Inflammatory macrophage (primary cell): ENCODE results near the gene FOXP4.

Experiments used
- DNase-seq, 2 donors: peaks; one replicate each; pipeline ENCODE4 v3.0.0-alpha.2; 2020 to 2022

Gene FOXP4

DNA sequence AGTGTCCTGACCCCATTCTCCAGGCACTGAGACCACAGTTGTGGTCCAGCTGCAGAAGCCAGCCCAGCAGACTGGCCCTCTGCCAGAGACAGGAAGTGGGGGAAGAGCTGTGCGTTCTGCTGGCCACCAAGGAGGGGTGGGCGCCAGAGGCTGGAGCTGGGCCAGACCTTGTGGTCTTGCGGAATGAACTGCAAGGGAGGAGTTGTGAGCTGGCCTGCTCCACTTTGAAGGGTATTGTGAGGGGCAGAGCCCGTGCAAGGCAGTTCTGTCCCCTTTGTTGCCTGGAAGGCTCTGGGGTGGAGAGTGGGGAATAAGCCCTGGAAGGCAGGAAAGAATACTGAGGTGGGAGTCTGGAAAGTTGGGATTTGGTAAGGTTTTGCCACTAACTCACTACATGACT, 88.5 kb downstream of the FOXP4 start:
- no peak for DNase-seq

GRCh38 chr6:41635365-41635764, 89.2 kb downstream of the FOXP4 start:
- no peak for DNase-seq

DNA sequence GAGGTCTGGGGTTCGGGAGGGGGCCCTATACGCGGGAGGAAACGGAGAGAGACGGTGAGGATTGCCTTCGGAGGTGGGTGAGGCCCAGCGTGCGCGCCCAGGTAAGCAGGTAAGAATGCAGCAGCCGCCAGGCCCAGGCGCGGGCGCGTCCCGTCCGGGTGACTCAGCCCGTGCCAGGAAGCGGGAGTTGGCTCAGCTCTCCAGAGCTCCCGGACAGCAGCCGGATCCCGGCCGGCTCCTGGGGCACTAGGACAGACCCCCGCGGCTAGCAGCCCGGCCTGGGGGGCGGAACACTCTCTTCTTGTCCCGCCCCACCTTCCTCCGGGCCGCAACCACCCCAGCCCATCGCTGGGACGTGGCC, 90.6 kb downstream of the FOXP4 start:
- no peak for DNase-seq

GRCh38 chr6:41637194-41638001, 91.2 kb downstream of the FOXP4 start:
- no peak for DNase-seq

DNA sequence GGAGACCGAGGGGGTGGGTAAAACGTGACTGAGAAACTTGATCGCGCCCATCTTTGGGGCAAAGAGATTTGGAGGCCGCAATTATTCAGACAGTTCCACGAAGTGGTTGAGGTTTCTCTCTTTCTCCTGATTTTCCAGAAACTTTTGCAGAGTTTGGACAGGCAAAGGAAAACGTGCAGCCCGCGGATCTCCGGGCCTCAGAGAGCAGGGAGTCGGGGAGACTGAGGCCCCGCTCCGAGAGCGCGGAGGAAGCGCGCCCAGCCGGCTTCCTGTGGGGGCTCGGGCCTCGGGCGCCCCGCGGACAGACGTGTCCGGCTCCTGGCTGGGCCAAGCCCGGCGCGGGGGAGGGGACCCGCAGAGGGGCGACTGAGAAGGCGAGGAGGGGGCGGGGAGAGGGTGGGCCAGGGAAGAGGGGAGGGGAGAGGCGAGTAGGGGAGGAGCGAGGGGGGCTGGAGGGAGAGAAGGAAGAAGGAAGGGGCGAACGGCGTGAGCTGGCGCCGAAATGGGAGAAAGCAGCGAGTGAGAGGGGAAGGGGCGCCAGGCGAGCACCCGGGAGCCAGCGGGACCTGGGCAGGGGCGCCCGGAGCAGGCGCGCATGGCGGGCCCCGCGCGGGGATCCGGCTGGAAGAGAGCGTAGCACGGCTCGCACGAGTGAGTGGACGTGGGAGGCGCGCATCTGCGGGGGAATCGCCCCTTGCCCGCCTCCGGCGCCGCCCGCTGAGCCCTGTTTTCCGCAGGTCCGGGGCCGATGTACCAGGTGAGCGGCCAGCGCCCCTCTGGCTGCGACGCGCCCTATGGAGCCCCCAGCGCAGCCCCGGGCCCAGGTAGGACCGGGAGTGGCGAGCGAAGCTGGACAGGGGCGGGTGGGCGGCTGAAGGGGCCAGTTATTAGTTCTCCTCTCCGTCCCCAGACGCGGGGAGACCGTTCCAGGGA, 92.1 kb downstream of the FOXP4 start, which contains the start of gene MDFI:
Gene MDFI, plus strand, starts transcription at position 467 of the 933 bp plus-strand sequence. Its CDS starts 282 bp downstream, at position 749.
- no peak for DNase-seq

DNA sequence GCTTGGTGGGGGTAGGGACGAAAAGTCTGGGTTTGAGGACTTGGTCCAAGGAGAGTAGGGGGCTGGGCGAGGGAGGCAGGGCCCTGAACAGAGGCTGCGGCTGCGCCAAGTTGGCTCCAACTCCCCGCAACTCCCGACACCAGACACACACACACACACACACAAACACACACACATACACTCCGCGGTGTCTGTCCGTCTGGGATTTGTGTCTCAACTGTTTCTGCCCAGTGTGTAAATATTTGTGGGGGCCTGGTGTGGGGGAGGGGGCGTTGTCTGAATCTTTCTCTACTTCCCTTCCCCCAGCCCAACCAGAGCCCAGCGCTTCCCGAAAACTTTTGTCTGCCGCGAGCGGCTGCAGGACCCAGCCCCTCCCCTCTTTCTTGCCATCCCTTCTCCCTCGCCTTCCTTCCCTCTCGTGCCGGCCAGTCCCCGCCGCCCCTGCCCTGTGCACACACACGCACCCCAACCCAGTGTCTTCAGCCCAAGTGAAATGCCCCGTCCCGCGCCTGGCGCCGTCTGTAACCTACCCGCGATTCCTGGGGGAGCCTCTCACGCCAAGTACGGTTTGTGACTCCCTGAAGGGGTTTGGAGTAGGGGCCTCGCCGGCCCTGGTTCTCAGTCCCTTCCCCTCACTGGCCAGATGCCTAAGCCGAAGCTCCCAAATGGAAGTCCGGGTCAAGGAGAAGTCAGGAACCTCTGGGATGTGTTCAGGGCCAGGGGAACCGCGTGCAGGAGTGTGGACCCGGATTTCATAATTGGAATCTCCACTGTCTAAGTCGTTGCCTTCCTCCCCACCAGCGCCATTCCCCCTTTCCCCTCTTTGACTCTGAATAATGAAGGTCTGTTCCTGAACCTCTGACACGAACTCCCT, 93.0 kb downstream of the FOXP4 start:
- DNase-seq = no peak

- no peak for DNase-seq
Measured at GRCh38 chr6:41639809-41640371, 93.7 kb downstream of the FOXP4 start.

DNA sequence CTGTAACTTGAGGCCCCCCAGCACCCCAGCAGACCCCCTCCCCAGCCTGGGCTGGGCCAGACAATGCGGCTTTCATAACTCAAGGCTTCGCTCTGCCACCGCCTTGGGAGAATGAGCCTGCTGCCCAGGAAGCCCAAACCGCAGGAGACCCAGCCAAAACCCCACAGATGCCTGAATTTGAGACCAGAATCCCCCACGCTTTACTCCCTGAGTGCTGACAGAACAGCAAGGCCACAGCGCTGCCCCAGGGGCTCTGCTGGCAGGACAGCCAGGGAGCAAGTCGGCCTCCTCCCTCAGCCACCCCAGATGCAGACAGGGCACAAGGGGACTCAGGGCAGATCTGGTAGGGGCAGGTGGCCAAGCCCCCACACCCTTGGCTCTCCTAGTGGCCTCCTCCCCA, 94.2 kb downstream of the FOXP4 start:
- no peak for DNase-seq

GRCh38 chr6:41641352-41641925, 95.3 kb downstream of the FOXP4 start:
- DNase-seq = no peak

GRCh38 chr6:41642090-41642959, 96.1 kb downstream of the FOXP4 start:
- DNase-seq = no peak

DNA sequence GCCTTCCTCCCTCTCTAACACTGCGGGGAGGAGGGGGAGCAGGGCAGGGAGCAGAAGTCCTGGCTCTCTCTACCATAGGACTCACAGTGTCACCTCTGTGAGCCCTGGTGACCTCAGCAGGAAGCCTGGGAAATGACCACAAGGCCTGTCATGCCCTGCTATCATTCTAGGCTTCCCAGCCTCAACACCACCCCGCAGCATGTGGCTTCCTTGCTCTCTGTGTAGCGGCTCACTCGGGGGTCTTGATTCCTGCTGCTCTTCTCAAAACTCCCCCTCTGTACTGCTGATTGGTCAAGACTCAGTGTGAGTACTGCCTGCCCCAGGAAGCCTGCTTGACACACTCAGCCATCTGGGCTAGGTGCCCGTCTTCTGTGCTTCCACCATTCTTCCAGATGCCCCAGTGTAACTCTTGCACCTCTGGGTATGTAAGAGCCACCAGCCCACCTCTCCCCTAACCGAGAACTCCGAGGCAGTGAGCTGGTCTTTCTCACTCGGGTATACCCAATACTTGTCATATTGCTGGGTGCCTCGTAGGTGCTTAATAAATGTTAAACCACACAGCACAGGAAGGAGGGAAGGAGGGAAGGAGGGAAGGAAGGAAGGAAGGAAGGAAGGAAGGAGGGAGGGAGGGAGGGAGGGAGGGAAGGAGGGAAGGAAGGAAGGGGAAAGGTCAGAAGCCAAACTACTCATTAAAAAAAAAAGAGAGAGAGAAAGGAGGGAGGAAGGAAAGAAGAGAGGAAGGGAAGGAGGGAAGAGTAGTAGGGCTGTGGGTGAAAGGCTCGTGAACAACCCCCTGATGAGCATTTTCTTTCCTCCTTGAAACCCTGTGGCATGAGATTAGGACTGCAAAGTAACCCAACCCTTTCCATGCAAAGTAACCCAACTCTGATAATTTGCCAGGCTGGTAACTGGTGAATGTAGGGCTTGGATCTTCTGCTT, 97.0 kb downstream of the FOXP4 start:
- no peak for DNase-seq

GRCh38 chr6:41643899-41644269, 97.7 kb downstream of the FOXP4 start:
- no peak for DNase-seq

GRCh38 chr6:41644297-41644879, 98.2 kb downstream of the FOXP4 start:
- DNase-seq = no peak

DNA sequence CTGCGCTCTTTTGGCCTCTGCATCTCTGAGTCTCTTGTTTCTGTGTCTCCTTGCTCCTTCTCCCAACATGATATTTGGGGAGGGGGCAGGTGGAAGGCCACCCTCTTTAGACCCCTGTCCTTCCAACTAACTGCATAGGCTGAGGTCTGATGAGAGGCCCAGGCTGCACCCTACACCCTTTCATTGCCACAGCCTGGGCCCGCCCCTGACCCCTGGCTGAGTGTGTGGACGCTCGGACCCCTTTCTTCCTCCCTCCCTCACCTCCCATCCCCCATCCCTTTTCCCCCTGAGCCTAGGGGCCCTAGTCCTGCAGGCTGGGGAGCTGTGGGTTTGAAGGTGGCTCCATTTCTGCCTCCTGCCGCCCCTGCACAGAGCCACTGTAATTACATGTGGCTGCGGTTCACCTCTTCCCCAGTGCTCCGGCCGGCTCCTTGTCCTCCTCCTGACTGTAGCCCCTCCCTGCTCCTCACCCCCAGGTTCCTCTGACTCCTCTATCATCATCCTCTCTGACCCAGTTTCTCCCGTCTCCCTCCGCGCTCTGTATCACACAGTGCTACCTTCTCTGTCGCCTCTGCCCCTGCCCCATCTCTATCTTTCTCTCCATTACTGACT, 98.9 kb downstream of the FOXP4 start:
- DNase-seq = no peak

- DNase-seq = no peak
Measured at GRCh38 chr6:41646026-41646795, 100.0 kb downstream of the FOXP4 start.

DNA sequence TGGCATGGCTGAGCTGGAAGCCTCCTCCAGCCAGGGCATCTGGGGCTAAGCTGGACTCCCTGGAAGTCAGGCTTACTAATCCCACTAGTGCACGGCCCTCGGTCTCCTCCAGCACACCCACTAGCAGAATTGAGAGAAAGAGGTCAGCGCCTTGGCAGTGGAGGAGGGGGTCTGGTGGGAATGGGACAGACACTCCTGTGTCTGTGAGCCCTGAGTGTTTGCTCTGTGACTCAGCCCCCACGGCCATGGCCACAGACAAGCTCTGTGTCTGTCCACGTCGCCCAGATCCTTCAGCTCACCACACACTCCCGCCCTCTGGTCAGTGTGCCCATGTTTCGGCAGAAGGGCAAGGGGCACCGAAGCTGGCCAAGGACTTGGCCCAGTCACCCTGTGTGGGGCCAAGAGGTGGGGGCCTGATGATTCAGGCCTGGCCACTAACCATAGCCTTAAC, 100.9 kb downstream of the FOXP4 start:
- DNase-seq = no peak

DNA sequence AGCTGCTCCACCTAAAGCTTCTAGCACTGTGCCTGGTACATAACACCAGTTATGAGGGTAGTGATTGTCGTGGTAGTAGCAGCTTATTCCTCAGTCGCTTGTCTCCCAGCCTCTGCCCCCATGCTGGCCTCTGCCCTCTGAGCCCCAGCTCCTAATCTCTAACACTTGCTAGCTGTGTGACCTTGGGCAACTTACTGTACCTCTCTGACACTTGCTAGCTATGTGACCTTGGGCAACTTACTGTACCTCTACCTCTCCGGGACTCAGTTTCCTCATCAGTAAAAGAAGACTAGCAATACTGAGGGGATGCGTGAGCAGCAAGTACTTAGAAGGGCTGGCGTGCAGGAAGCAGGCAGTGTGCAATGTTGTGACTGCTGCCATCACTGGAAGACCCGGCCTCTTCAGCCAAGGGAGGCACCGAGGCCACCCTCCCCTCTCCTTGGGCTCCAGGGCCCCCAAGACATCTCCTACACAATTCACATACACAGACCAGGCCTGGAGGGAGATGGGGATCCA, 101.9 kb downstream of the FOXP4 start:
- DNase-seq = no peak

- DNase-seq = no peak
Measured at GRCh38 chr6:41648921-41649320, 102.7 kb downstream of the FOXP4 start.
